Activated naive CD4-positive, alpha-beta T cell treated with anti-CD3 and anti-CD28 coated beads for 36 hours (primary cell): Measurements from ENCODE around the gene SHISAL1. TPM values are rescaled to one million over a fixed set of nuclear protein-coding genes. Genes with fewer than 3 reads are reported as not detected.
"Not testable (repeated sequence)": the region's sequence is repeated elsewhere in the genome, so short reads cannot be mapped to it uniquely, and the experiment has no call there.

Experiments
- CTCF ChIA-PET: fragments of 350-600 bp; sonication (Branson Sonifier 250); formaldehyde crosslinking; loops from one replicate; lab custom pipeline; 2021; ENCODE audit warnings: antibody characterized with exemption; lab: Charles Lee
- DNase-seq: peaks from one replicate; pipeline ENCODE4 v3.0.0-alpha.2; 2020
- H3K27ac Mint-ChIP-seq: one replicate; pipeline ENCODE4 v1.8.0; 2021; ENCODE audit warnings: mild to moderate bottlenecking, mixed read lengths
- H3K27me3 Mint-ChIP-seq: one replicate; pipeline ENCODE4 v1.8.0; 2021; ENCODE audit warnings: low read depth, mixed read lengths
- H3K36me3 Mint-ChIP-seq: one replicate; pipeline ENCODE4 v1.8.0; 2021; ENCODE audit warnings: low read depth, mixed read lengths
- H3K4me1 Mint-ChIP-seq: one replicate; pipeline ENCODE4 v1.8.0; 2021; ENCODE audit warnings: low read depth, mixed read lengths
- H3K4me3 Mint-ChIP-seq: one replicate; pipeline ENCODE4 v1.8.0; 2021; ENCODE audit warnings: mild to moderate bottlenecking, moderate library complexity, mixed read lengths
- H3K9me3 Mint-ChIP-seq: one replicate; pipeline ENCODE4 v1.8.0; 2021; ENCODE audit warnings: mixed read lengths
- intact Hi-C: fragments of 100-400 bp; cut with micrococcal nuclease; formaldehyde crosslinking; loops from one replicate; pipeline ENCODE4 v1.15.1; 2023
- total RNA-seq, 2 experiments: library from RNA; stranded (reverse); gene quantifications; one replicate each; pipeline ENCODE4 v1.2.3, GENCODE V29; 2021

SHISAL1 gene
- total RNA-seq, 2 experiments from 2014 or later = not detected

- CTCF ChIA-PET = interaction anchor here (0.6 kb wide), 1 partner anchor 65 kb away, joined by 6 read pairs; no protein-coding TSS in a partner anchor
- H3K27me3 Mint-ChIP-seq, H3K27ac Mint-ChIP-seq, H3K4me1 Mint-ChIP-seq, DNase-seq, intact Hi-C loops, H3K9me3 Mint-ChIP-seq, H3K36me3 Mint-ChIP-seq, H3K4me3 Mint-ChIP-seq: not testable (repeated sequence)
Measured at GRCh38 chr22:44241121-44241520, 71.6 kb downstream of the SHISAL1 start.

GRCh38 chr22:44237290-44237689 is 75.5 kb downstream of the SHISAL1 start:
- Mint-ChIP-seq H3K4me1 (no peaks in the 10 kb centered on the region), H3K36me3 (no peaks in the 10 kb centered on the region), H3K27ac (no peak overlapping the region), H3K27me3 (peaks cover 5% of the 10 kb centered on the region), H3K9me3 (peaks cover 2% of the 10 kb centered on the region), H3K4me3 (no peak overlapping the region)
- no peak for DNase-seq
- intact Hi-C loops = no loop called here
- CTCF ChIA-PET = no interaction called here

- H3K4me3 Mint-ChIP-seq, H3K36me3 Mint-ChIP-seq, intact Hi-C loops, DNase-seq, H3K27ac Mint-ChIP-seq, H3K4me1 Mint-ChIP-seq, CTCF ChIA-PET, H3K9me3 Mint-ChIP-seq, H3K27me3 Mint-ChIP-seq: not testable (repeated sequence)
Measured at GRCh38 chr22:44234372-44234771, 78.4 kb downstream of the SHISAL1 start.

GRCh38 chr22:44231233-44231632 is 81.5 kb downstream of the SHISAL1 start:
- CTCF ChIA-PET = interaction anchor here (0.6 kb wide), 1 partner anchor 246 kb away, joined by 5 read pairs; no protein-coding TSS in a partner anchor
- Mint-ChIP-seq H3K27ac (no peak overlapping the region), H3K4me1 (no peaks in the 10 kb centered on the region), H3K27me3 (peaks cover 7% of the 10 kb centered on the region), H3K36me3 (peaks cover 1% of the 10 kb centered on the region), H3K9me3 (peaks cover 14% of the 10 kb centered on the region), H3K4me3 (no peak overlapping the region)
- intact Hi-C loops = no loop called here
- DNase-seq = no peak

GRCh38 chr22:44229809-44230208 is 82.9 kb downstream of the SHISAL1 start:
- CTCF ChIA-PET = no interaction called here
- H3K27ac Mint-ChIP-seq = no peak overlapping the region

GRCh38 chr22:44229331-44229730 is 83.4 kb downstream of the SHISAL1 start:
- Mint-ChIP-seq H3K4me1 (no peaks in the 10 kb centered on the region), H3K4me3 (no peak overlapping the region)
- intact Hi-C loops = no loop called here

More at GRCh38 chr22:44229809-44230208, 82.9 kb downstream of the SHISAL1 start:
- DNase-seq = no peak
- Mint-ChIP-seq H3K36me3 (peaks cover 1% of the 10 kb centered on the region), H3K27me3 (peaks cover 7% of the 10 kb centered on the region), H3K9me3 (peaks cover 14% of the 10 kb centered on the region), H3K4me3 (no peak overlapping the region), H3K4me1 (no peaks in the 10 kb centered on the region)
- intact Hi-C loops = no loop called here

GRCh38 chr22:44225812-44226211 is 86.9 kb downstream of the SHISAL1 start:
- H3K4me1 Mint-ChIP-seq = no peaks in the 10 kb centered on the region
- peaks cover 14% of the 10 kb centered on the region for H3K9me3 Mint-ChIP-seq
- no peak overlapping the region for H3K27ac Mint-ChIP-seq
- DNase-seq = no peak
- peaks cover 1% of the 10 kb centered on the region for H3K36me3 Mint-ChIP-seq
- no peak overlapping the region for H3K4me3 Mint-ChIP-seq
- intact Hi-C loops = no loop called here
- peaks cover 7% of the 10 kb centered on the region for H3K27me3 Mint-ChIP-seq
- CTCF ChIA-PET = no interaction called here

More at GRCh38 chr22:44229331-44229730, 83.4 kb downstream of the SHISAL1 start:
- DNase-seq = no peak
- CTCF ChIA-PET = no interaction called here
- H3K36me3 Mint-ChIP-seq = peaks cover 1% of the 10 kb centered on the region
- peaks cover 14% of the 10 kb centered on the region for H3K9me3 Mint-ChIP-seq
- H3K27ac Mint-ChIP-seq = no peak overlapping the region
- H3K27me3 Mint-ChIP-seq = peaks cover 7% of the 10 kb centered on the region

- no peak overlapping the region for H3K4me3 Mint-ChIP-seq
- H3K4me1 Mint-ChIP-seq = no peaks in the 10 kb centered on the region
- no peak for DNase-seq
- no peak overlapping the region for H3K27ac Mint-ChIP-seq
- intact Hi-C loops = no loop called here
- peaks cover 1% of the 10 kb centered on the region for H3K36me3 Mint-ChIP-seq
- peaks cover 7% of the 10 kb centered on the region for H3K27me3 Mint-ChIP-seq
- CTCF ChIA-PET = no interaction called here
- peaks cover 14% of the 10 kb centered on the region for H3K9me3 Mint-ChIP-seq
Measured at GRCh38 chr22:44225091-44225689, 87.6 kb downstream of the SHISAL1 start.

GRCh38 chr22:44224166-44224565 is 88.6 kb downstream of the SHISAL1 start:
- Mint-ChIP-seq H3K4me1 (no peaks in the 10 kb centered on the region), H3K27ac (no peak overlapping the region), H3K36me3 (peaks cover 1% of the 10 kb centered on the region), H3K9me3 (peaks cover 9% of the 10 kb centered on the region), H3K27me3 (peaks cover 7% of the 10 kb centered on the region), H3K4me3 (no peak overlapping the region)
- CTCF ChIA-PET = no interaction called here
- DNase-seq = no peak
- intact Hi-C loops = no loop called here

GRCh38 chr22:44221710-44222475 is 90.9 kb downstream of the SHISAL1 start:
- peaks cover 2% of the 10 kb centered on the region for H3K27me3 Mint-ChIP-seq
- H3K9me3 Mint-ChIP-seq = peaks cover 1% of the 10 kb centered on the region
- no peak for DNase-seq
- H3K27ac Mint-ChIP-seq = no peak overlapping the region
- no peak overlapping the region for H3K4me3 Mint-ChIP-seq
- H3K36me3 Mint-ChIP-seq = no peaks in the 10 kb centered on the region
- intact Hi-C loops = no loop called here
- CTCF ChIA-PET = no interaction called here
- no peaks in the 10 kb centered on the region for H3K4me1 Mint-ChIP-seq

- H3K4me3 Mint-ChIP-seq = no peak overlapping the region
- H3K27ac Mint-ChIP-seq = no peak overlapping the region
- no peak for DNase-seq
- intact Hi-C loops = no loop called here
- no peaks in the 10 kb centered on the region for H3K27me3 Mint-ChIP-seq
- H3K36me3 Mint-ChIP-seq = no peaks in the 10 kb centered on the region
- H3K9me3 Mint-ChIP-seq = no peaks in the 10 kb centered on the region
- CTCF ChIA-PET = interaction anchor here (0.9 kb wide), 1 partner anchor 18 kb away, joined by 3 read pairs; no protein-coding TSS in a partner anchor
- no peaks in the 10 kb centered on the region for H3K4me1 Mint-ChIP-seq
Measured at GRCh38 chr22:44220727-44221680, 91.7 kb downstream of the SHISAL1 start.
